WTC11 (cell line): ENCODE measurements around the gene CELSR1.

Experiments used
- CTCF ChIP-seq: fragments of 200-600 bp; IDR thresholded peaks from 2 replicates; pipeline ENCODE4 v1.8.0; 2022; ENCODE audit warnings: antibody characterized with exemption
- FOXK1 ChIP-seq: sonication (generic); formaldehyde crosslinking; IDR thresholded peaks from 2 replicates; pipeline ENCODE4 v1.8.0; 2022; ENCODE audit warnings: mild to moderate bottlenecking, moderate library complexity, missing genetic modification reagents
- USF1 ChIP-seq: sonication (generic); formaldehyde crosslinking; IDR thresholded peaks from 2 replicates; pipeline ENCODE4 v1.8.0; 2022; ENCODE audit warnings: mild to moderate bottlenecking, missing genetic modification reagents
- ZNF423 ChIP-seq: fragments of 250-450 bp; sonication (Bioruptor Pico); IDR thresholded peaks from 2 replicates; pipeline ENCODE4 v2.1.2; 2022; ENCODE audit warnings: mild to moderate bottlenecking, moderate library complexity

GRCh38 chr22:46417769-46418168 lies 119.7 kb downstream of the CELSR1 start:
- TF ChIP-seq ZNF423 (CRISPR knock-in tag) (no peak), CTCF (no peak), FOXK1 (CRISPR knock-in tag) (no peak), USF1 (CRISPR knock-in tag) (no peak)
